K562 (cell line): ENCODE measurements around the gene MINDY4. TPM values are rescaled to one million over a fixed set of nuclear protein-coding genes. Genes with fewer than 3 reads are reported as not detected.

ENCODE experiments used
- CSDE1 ChIP-seq, 2 experiments: fragments of 450-650 bp; IDR thresholded peaks; 2 replicates each; pipeline ENCODE4 v1.6.1; 2016; ENCODE audit warnings: mild to moderate bottlenecking in 1 of 2
- ELF4 ChIP-seq: fragments of 450-650 bp; formaldehyde crosslinking; IDR thresholded peaks from 2 replicates; pipeline ENCODE4 v1.4.0; 2022; ENCODE audit warnings: missing genetic modification characterization
- FOXK1 ChIP-seq: sonication (generic); formaldehyde crosslinking; IDR thresholded peaks from 2 replicates; pipeline ENCODE4 v1.8.0; 2022; ENCODE audit warnings: missing genetic modification reagents, mild to moderate bottlenecking, borderline replicate concordance
- GABPA ChIP-seq: fragments of 200-800 bp; sonication (Bioruptor generic); conservative IDR thresholded peaks from 2 replicates; pipeline ENCODE4 v1.6.1; 2016; ENCODE audit warnings: low read depth, missing genetic modification characterization, missing compliant biosample characterization
- GTF2F1 ChIP-seq: IDR thresholded peaks from 2 replicates; pipeline ENCODE4 v1.6.1; 2011; ENCODE audit warnings: low read depth, low read length, improper control_type of control experiment
- IRF9 ChIP-seq: fragments of 450-650 bp; IDR thresholded peaks from 2 replicates; pipeline ENCODE4 v1.6.1; 2016; ENCODE audit warnings: missing biosample characterization, missing genetic modification characterization
- LEF1 ChIP-seq: fragments of 450-650 bp; IDR thresholded peaks from 2 replicates; pipeline ENCODE4 v1.6.1; 2016; ENCODE audit warnings: mild to moderate bottlenecking
- NBN ChIP-seq: fragments of 450-650 bp; IDR thresholded peaks from 2 replicates; pipeline ENCODE4 v1.6.1; 2016; ENCODE audit warnings: low read depth, mild to moderate bottlenecking
- POLR2A ChIP-seq: fragments of 450-650 bp; conservative IDR thresholded peaks from 2 replicates; pipeline ENCODE4 v1.6.1; 2016
- POLR2H ChIP-seq: IDR thresholded peaks from 2 replicates; pipeline ENCODE4 v1.6.1; 2016; ENCODE audit warnings: missing genetic modification characterization, low read depth, mild to moderate bottlenecking, control low read depth, missing compliant biosample characterization, moderate library complexity
- RFX1 ChIP-seq: fragments of 450-650 bp; IDR thresholded peaks from 2 replicates; pipeline ENCODE4 v1.6.1; 2016; ENCODE audit warnings: mild to moderate bottlenecking, moderate library complexity
- SMAD3 ChIP-seq: fragments of 450-650 bp; formaldehyde crosslinking; conservative IDR thresholded peaks from 2 replicates; pipeline ENCODE4 v1.4.0; 2020; ENCODE audit warnings: mild to moderate bottlenecking
- SRSF1 ChIP-seq: fragments of 200-400 bp; formaldehyde crosslinking; IDR thresholded peaks from 2 replicates; pipeline ENCODE4 v1.6.1; 2017; ENCODE audit warnings: mild to moderate bottlenecking, low read depth, low read length, moderate library complexity
- TOE1 ChIP-seq, 2 experiments: fragments of 450-650 bp in 1 of 2; sonication (generic) in 1 of 2; formaldehyde crosslinking in 1 of 2; IDR thresholded peaks; 2 replicates each; pipeline versions ENCODE4 v1.7.1 to v1.8.0; 2016 to 2022; ENCODE audit warnings: borderline replicate concordance in 2 of 2, mild to moderate bottlenecking in 2 of 2, antibody characterized with exemption in 1 of 2, inconsistent platforms in 1 of 2, low read depth in 1 of 2, missing genetic modification reagents in 1 of 2, moderate library complexity in 1 of 2
- TRIM28 ChIP-seq: fragments of 450-650 bp; IDR thresholded peaks from 2 replicates; pipeline ENCODE4 v1.6.1; 2017
- TSHZ1 ChIP-seq: fragments of 250-450 bp; sonication (Bioruptor Pico); IDR thresholded peaks from 2 replicates; pipeline ENCODE4 v1.4.0; 2020; ENCODE audit warnings: mild to moderate bottlenecking, moderate library complexity
- ZNF57 ChIP-seq: fragments of 450-650 bp; formaldehyde crosslinking; IDR thresholded peaks from 2 replicates; pipeline ENCODE4 v1.4.0; 2020; ENCODE audit warnings: mild to moderate bottlenecking, moderate library complexity
- ZNF589 ChIP-seq: fragments of 200-800 bp; sonication (Bioruptor generic); IDR thresholded peaks from 2 replicates; pipeline ENCODE4 v1.6.1; 2016; ENCODE audit warnings: low read depth, missing genetic modification characterization, missing compliant biosample characterization
- polyA plus RNA-seq, 8 experiments: library from polyadenylated mRNA; depleted of rRNA in 4 of 8; stranded (reverse) in 5 of 8; unstranded in 3 of 8; fragments of >200 nt; fragmentation: Nextera tagmentation in 2 of 8; fragmentation: Illumina TruSeq in 1 of 8; extraction: Ambion mirVana in 2 of 8; extraction: Trizol in 1 of 8; gene quantifications; 2 replicates each; pipeline versions ENCODE4 v1.2.1 to v1.2.3, GENCODE V29; 2011 to 2014; ENCODE audit warnings: inconsistent platforms in 1 of 8, missing spikeins in 1 of 8
- total RNA-seq, 7 experiments: library from RNA; depleted of rRNA in 6 of 7; stranded (reverse); fragments of >200 nt in 6 of 7; fragmentation: Illumina TruSeq in 2 of 7; extraction: Trizol in 2 of 7; gene quantifications; 2 replicates each; pipeline versions ENCODE4 v1.2.1 to v1.2.3, GENCODE V29; 2011 to 2021; ENCODE audit warnings: low replicate concordance in 1 of 7
- TF ChIP-seq, protein P1 (sequence below): IDR thresholded peaks from 3 replicates; pipeline ENCODE4 v1.6.1; 2011; ENCODE audit warnings: borderline replicate concordance, mild to moderate bottlenecking; ENCODE audit not compliant: insufficient read length, insufficient read depth
- TF ChIP-seq, protein P2 (sequence below), 2 experiments: fragments of 450-650 bp in 1 of 2; sonication (generic) in 1 of 2; formaldehyde crosslinking; conservative IDR thresholded peaks; 2 replicates each; pipeline versions ENCODE4 v1.4.0 to v1.8.1; 2020 to 2022; ENCODE audit warnings: mild to moderate bottlenecking in 1 of 2, missing genetic modification reagents in 1 of 2

The MINDY4 gene
- total and polyA plus RNA-seq, 9 of the 15 experiments (the other 6 are each of a cell fraction or from before 2014, with no cell fraction given), result 2.1 to 16.7 (median 11.0) TPM

GRCh38 chr7:30771174-30771879 is at the start of gene MINDY4 (continued):
- TF ChIP-seq RFX1 (peak; percentile 96), TRIM28 (no peak), LEF1 (no peak), ELF4 (no peak), NBN (no peak), POLR2A (peak; percentile 76), IRF9 (tag) (no peak), POLR2H (tag) (0 out of 2 replicates have a peak, but pooled peaks have one; percentile 14), GTF2F1 (no peak), CSDE1 (IDR thresholded peaks at IDR 0.05) (peak in 1 of 2 experiments; percentile 61; a peak in 1 of 4 replicates), TSHZ1 (CRISPR knock-in tag) (no peak), GABPA (tag) (peak; percentile 75), ZNF57 (CRISPR knock-in tag) (no peak), ZNF589 (CRISPR knock-in tag) (no peak), SRSF1 (no peak), TOE1 (IDR thresholded peaks at IDR 0.05; ENCODE audit: borderline replicate concordance) (no peak), TOE1 (CRISPR knock-in tag; IDR thresholded peaks at IDR 0.05; ENCODE audit: borderline replicate concordance, low read depth) (no peak), FOXK1 (no peak), SMAD3 (CRISPR knock-in tag) (0 out of 2 replicates have a peak, but pooled peaks have one; percentile 18)
- TF ChIP-seq, protein P1, sequence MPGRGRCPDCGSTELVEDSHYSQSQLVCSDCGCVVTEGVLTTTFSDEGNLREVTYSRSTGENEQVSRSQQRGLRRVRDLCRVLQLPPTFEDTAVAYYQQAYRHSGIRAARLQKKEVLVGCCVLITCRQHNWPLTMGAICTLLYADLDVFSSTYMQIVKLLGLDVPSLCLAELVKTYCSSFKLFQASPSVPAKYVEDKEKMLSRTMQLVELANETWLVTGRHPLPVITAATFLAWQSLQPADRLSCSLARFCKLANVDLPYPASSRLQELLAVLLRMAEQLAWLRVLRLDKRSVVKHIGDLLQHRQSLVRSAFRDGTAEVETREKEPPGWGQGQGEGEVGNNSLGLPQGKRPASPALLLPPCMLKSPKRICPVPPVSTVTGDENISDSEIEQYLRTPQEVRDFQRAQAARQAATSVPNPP, result no peak
- TF ChIP-seq, protein P2, sequence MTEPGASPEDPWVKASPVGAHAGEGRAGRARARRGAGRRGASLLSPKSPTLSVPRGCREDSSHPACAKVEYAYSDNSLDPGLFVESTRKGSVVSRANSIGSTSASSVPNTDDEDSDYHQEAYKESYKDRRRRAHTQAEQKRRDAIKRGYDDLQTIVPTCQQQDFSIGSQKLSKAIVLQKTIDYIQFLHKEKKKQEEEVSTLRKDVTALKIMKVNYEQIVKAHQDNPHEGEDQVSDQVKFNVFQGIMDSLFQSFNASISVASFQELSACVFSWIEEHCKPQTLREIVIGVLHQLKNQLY (CRISPR knock-in tag; conservative IDR thresholded peaks at IDR 0.05), result no peak
